ENCODE results near the gene CRX. TPM values are rescaled to one million over a fixed set of nuclear protein-coding genes. Genes with fewer than 3 reads are reported as not detected.

Gene CRX
- total RNA-seq, 5 donors from 2014 or later (not counting 1 experiment from before 2014, with no cell fraction given) = not detected

DNA sequence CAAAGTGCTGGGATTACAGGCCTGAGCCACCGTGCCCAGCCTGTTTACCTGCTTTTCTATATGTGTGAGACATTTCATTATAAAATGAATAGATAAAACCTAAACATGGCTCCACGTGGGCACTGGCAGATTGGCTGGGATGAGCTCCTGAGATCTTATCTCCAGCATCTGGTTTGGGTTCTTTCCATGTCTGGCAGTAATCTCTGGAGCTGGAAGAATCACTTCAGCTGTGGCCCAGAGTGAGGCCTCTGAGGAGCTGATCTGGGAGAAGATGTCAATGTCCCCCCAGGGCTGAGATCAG is 69.8 kb downstream of the CRX start:
- Mint-ChIP-seq H3K27ac (no peak overlapping the region), H3K9me3 (peaks cover 0 to 5% (median 0%) of the 10 kb centered on the region in 3 donors), H3K27me3 (peaks cover 3 to 10% of the 10 kb centered on the region in 2 donors), H3K36me3 (no peaks in the 10 kb centered on the region), H3K4me1 (no peaks in the 10 kb centered on the region), H3K4me3 (no peak overlapping the region)
- POLR2A ChIA-PET = no interaction called here
- Histone ChIP-seq H3K27me3 (replicated peaks in 1 of 2; ENCODE audit: control insufficient read depth in 2 of 2, extremely low read depth in 1 of 2, insufficient read depth in 2 of 2, low read length in 1 of 2) (no peaks in the 10 kb centered on the region), H3K27ac (ENCODE audit: low read length) (no peak overlapping the region), H3K9me3 (no peaks in the 10 kb centered on the region), H3K36me3 (ENCODE audit: control insufficient read depth in 2 of 2, extremely low read depth in 1 of 2, insufficient read depth in 1 of 2, low read length in 1 of 2) (no peaks in the 10 kb centered on the region), H3K4me1 (ENCODE audit: control insufficient read depth in 1 of 2, extremely low read depth in 1 of 2, insufficient read depth in 2 of 2, low read length in 2 of 2) (no peaks in the 10 kb centered on the region), H3K4me3 (ENCODE audit: control insufficient read depth in 1 of 2, extremely low read depth in 1 of 2, low read length in 1 of 2) (no peak overlapping the region)
- no peak for DNase-seq
- no CpG with 5 or more reads among the region's 2 CpGs for WGBS (ENCODE audit: insufficient coverage)
- no peak for ATAC-seq (replicated peaks in 1 of 4)
- CTCF ChIA-PET = interaction anchor here in 1 of 2 donors (0.6 kb wide), 1 partner anchor 298 kb away, joined by 5 read pairs; no protein-coding TSS in a partner anchor

GRCh38 chr19:47891923-47892666 is 70.4 kb downstream of the CRX start:
- Mint-ChIP-seq H3K27ac (no peak overlapping the region), H3K9me3 (peaks cover 0 to 5% (median 0%) of the 10 kb centered on the region in 3 donors), H3K27me3 (peaks cover 3 to 10% of the 10 kb centered on the region in 2 donors), H3K4me3 (no peak overlapping the region), H3K36me3 (no peaks in the 10 kb centered on the region), H3K4me1 (no peaks in the 10 kb centered on the region)
- ChIA-PET POLR2A (no interaction called here), CTCF (interaction anchor here in 1 of 2 donors (0.6 kb wide), 2 partner anchors 140 to 299 kb away, joined by 5 to 7 read pairs; no protein-coding TSS in a partner anchor)
- Histone ChIP-seq H3K27ac (ENCODE audit: low read length) (no peak overlapping the region), H3K9me3 (no peaks in the 10 kb centered on the region), H3K4me1 (ENCODE audit: control insufficient read depth in 1 of 2, extremely low read depth in 1 of 2, insufficient read depth in 2 of 2, low read length in 2 of 2) (no peaks in the 10 kb centered on the region), H3K4me3 (ENCODE audit: control insufficient read depth in 1 of 2, extremely low read depth in 1 of 2, low read length in 1 of 2) (no peak overlapping the region), H3K36me3 (ENCODE audit: control insufficient read depth in 2 of 2, extremely low read depth in 1 of 2, insufficient read depth in 1 of 2, low read length in 1 of 2) (no peaks in the 10 kb centered on the region), H3K27me3 (replicated peaks in 1 of 2; ENCODE audit: control insufficient read depth in 2 of 2, extremely low read depth in 1 of 2, insufficient read depth in 2 of 2, low read length in 1 of 2) (no peaks in the 10 kb centered on the region)
- WGBS (ENCODE audit: insufficient coverage) = 62% methylated on average over 3 of the region's 7 CpGs
- DNase-seq = no peak
- no peak for ATAC-seq (replicated peaks in 1 of 4)

Other genes starting within 250 kb of the CRX start
- gene ZNF541, start 248.8 kb upstream of the CRX start, total RNA-seq = 1 to 10 TPM in 1 of 5 donors, under 1 TPM in 4; 0.58 to 1.1 (median 0.65) TPM
- gene BICRA, start 212.8 kb upstream of the CRX start, total RNA-seq = 10 to 100 TPM; 31.9 to 39.3 (median 35.1) TPM
- gene EHD2, start 108.5 kb upstream of the CRX start, total RNA-seq = under 1 TPM; 0.28 to 0.70 (median 0.47) TPM
- gene NOP53, start 76.4 kb upstream of the CRX start, total RNA-seq = 1,000 to 10,000 TPM in 1 of 5 donors, 100 to 1,000 TPM in 4; 832 to 1,046 (median 935) TPM
- gene SELENOW, start 43.2 kb upstream of the CRX start, total RNA-seq = 100 to 1,000 TPM in 4 of 5 donors, 10 to 100 TPM in 1; 91.5 to 111 (median 101) TPM
- gene TPRX1, start 17.4 kb upstream of the CRX start, total RNA-seq = not detected
- gene TPRX2, start 37.3 kb downstream of the CRX start, total RNA-seq = not detected
- under 1 TPM in 3 of 5 donors, not detected in 2; 0.22 to 0.44 (median 0.30) TPM for gene SULT2A1, start 64.4 kb downstream of the CRX start, total RNA-seq
- gene BSPH1, start 170.2 kb downstream of the CRX start, total RNA-seq = not detected
- gene ELSPBP1, start 172.7 kb downstream of the CRX start, total RNA-seq = not detected
- not detected for gene CABP5, start 222.1 kb downstream of the CRX start, total RNA-seq